Muscle of arm (tissue), 12 donors: ENCODE results near the gene DPYSL3. TPM values are rescaled to one million over a fixed set of nuclear protein-coding genes. Genes with fewer than 3 reads are reported as not detected.

ENCODE experiments used
- DNase-seq: peaks from one replicate; pipeline ENCODE4 v3.0.0-alpha.2; 2013
- polyA plus RNA-seq, 12 donors: library from polyadenylated mRNA; unstranded; fragments of 120-200 nt; gene quantifications; one replicate each; pipeline ENCODE4 v1.2.1, GENCODE V29; 2013; ENCODE audit not compliant: insufficient read length in 12 of 12

The DPYSL3 gene
- polyA plus RNA-seq, 12 donors, result 96.8 to 167 (median 117) TPM; not detected in 1

GRCh38 chr5:147442224-147442623 is 67.6 kb downstream of the DPYSL3 start:
- peak; percentile 39 for DNase-seq

DNA sequence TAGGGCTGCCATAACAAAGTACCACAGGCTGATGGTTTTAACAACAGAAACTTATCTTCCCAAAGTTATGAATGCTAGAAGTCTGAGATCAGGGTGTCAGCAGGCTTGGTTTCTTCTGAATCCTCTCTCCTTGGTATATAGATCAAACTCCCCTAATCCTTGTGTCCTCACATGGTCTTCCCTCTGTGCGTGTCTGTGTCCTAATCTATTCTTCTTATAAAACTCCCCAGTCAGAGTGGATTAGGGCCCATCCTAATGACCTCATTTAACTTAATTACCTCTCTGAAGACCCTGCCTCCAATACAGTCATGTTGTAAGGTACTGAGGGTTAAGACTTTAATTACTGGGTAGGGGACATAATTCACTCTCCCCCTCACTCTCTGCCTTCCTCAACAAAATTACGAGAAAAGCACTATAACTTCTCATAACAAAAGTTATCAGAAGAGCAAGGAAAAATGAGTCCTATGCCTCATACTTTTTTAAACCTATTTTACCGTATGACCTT is 68.6 kb downstream of the DPYSL3 start:
- DNase-seq, result no peak

DNA sequence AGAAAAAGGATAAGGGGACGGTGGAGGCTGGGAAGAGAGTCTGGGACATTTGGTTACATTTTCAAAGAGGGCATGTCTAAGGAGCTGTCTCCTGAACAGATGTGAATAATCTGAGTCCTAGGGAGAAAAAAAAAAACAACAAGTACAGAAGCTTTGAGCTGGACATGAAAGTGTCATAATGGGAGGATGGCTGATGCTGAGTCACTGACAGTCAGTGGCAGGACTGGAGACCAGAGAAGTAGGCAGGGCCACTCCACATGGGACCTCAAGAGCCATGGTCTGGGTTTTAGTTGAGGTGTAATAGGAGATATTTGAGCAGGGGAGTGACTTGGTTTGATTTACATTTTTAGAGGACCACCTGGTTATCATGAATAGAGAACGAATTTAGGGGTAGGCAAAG is 70.6 kb downstream of the DPYSL3 start:
- no peak for DNase-seq

- no peak for DNase-seq
Measured at GRCh38 chr5:147437161-147437596, 72.7 kb downstream of the DPYSL3 start.

- no peak for DNase-seq
Measured at GRCh38 chr5:147436596-147436995, 73.3 kb downstream of the DPYSL3 start.

DNA sequence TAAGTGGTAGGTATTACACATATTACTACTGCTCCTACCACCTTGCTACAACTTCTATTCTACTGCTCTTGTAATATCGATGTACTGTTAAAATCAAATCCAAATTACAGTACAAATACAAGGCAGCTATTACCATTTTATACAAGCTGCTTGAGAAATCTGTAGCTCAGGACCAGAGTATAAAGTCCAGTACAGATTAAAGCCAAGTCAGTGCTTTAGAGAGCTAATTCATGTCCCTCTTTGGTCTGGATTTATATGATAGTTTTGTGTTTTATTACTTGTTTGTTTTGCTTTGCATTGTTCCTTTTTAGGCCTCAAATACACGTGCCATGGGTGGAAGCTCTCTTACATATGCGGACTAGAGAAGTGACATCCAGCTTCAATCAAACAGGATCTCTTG is 75.8 kb downstream of the DPYSL3 start:
- no peak for DNase-seq

DNA sequence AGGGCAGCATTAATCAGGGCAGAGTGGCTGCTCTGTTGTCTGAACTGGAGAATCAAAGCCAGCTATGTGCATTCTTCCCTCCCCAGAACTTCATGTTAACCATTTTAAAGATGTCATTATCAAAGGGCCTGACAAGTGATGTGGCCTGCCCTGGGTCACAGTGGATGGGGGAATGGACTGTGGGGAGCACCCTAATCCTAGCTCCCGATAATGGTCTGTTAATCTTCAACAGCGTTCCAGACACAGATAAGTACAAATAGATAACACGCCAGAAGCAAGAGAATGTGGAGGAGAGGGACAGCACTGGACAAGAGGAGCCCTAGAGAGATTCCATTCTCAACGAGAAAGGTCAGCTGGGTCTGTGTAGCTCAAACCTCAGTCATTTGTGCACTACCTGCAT is 77.5 kb downstream of the DPYSL3 start:
- no peak for DNase-seq

- DNase-seq, result no peak
Measured at GRCh38 chr5:147431586-147431985, 78.3 kb downstream of the DPYSL3 start.

GRCh38 chr5:147430628-147431027 is 79.2 kb downstream of the DPYSL3 start:
- no peak for DNase-seq

GRCh38 chr5:147427521-147428401 is 82.1 kb downstream of the DPYSL3 start:
- DNase-seq, result no peak

- DNase-seq, result no peak
Measured at GRCh38 chr5:147426640-147427327, 83.1 kb downstream of the DPYSL3 start.

- DNase-seq, result no peak
Measured at GRCh38 chr5:147418613-147419012, 91.3 kb downstream of the DPYSL3 start.

DNA sequence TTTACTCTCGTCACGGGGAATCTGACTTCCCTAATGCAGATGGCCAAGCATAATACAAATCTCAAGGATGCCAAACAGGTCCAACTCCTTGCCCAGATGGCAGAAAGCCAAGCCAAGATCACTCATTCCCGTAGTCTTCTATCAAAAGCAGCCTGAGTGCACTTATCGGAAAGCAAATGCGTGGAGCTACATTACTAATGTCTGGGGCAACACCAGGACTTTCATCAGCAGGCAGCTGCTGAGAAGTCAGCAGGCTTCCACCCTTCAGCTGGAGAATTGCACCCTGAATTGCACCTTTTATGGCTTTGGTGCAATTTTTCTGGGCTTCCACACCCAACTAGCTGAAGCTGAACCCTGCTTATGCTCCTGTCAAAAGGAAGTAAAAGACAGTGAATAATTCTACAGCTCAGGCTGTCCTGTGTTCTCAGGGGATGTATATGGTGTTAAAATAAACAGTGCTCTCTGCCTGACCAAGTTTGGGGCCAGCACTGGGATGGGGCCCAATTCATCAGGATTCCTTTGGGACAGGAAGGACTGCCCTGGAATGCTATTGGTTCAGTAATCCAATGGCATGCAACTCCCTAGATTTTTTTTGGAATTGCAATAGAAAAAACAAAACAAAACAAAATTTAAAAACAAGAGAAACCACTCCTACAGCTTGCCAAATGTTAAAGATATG is 92.6 kb downstream of the DPYSL3 start:
- DNase-seq, result peak; percentile 61

DNA sequence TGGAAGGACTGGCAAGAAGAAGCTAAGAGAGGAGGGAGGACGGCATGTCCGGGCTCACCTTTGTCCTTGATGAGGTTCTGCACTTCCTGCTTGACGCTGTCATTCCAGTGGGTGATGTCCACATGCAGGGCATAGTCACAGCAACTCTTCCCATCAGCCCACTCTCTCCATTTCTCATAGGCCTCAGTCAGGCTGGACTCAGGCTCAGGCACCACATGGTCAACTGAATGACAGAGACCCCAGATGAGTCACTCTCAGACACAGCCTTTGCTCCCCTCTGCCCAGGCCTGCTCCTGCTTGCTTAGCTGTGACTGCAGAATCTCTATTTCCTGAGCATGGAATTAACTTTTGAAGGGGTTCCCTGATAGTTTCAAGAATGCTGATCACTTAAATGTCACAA is 94.2 kb downstream of the DPYSL3 start:
- no peak for DNase-seq

GRCh38 chr5:147413266-147413665 is 96.6 kb downstream of the DPYSL3 start:
- DNase-seq, result no peak

- DNase-seq, result no peak
Measured at GRCh38 chr5:147412561-147412960, 97.3 kb downstream of the DPYSL3 start.

GRCh38 chr5:147411359-147412319 is 98.2 kb downstream of the DPYSL3 start:
- DNase-seq, result no peak

GRCh38 chr5:147410496-147411358 is 99.1 kb downstream of the DPYSL3 start:
- peak; percentile 74 for DNase-seq

DNA sequence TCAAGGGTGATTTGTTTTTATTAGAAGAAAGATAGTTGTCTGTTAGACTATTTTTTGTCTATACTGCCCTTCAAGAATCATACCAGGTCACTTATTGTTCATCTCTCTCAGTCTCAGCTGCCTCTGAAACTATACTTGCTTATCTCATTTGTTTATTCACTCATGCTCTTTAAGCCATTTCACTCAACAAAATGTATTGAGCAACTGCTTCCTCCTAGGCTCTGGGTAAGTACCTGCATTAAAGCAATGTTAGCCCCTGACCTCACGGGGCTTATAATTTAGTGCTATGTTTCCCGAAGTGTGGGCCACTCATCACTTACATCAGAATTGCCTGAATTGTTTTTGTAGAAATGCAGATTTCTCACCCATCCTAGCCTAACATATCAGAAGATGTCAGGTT is 100.9 kb downstream of the DPYSL3 start:
- no peak for DNase-seq

GRCh38 chr5:147407094-147407681 is 102.7 kb downstream of the DPYSL3 start:
- DNase-seq, result no peak
